GM19351 (cell line): ENCODE results near the gene DNAH2.
"Not testable (repeated sequence)": the region's sequence is repeated elsewhere in the genome, so short reads cannot be mapped to it uniquely, and the experiment has no call there.

ENCODE experiments used
- ATAC-seq: cut with Tn5 transposase; IDR thresholded peaks from one replicate; pipeline ENCODE4 v1.9.1; 2021; ENCODE audit warnings: mild to moderate bottlenecking, moderate library complexity; ENCODE audit not compliant: unreplicated experiment

Gene DNAH2

GRCh38 chr17:7862692-7863437, 145.3 kb downstream of the DNAH2 start:
- ATAC-seq, result no peak

- ATAC-seq, result not testable (repeated sequence)
These were observed 146.8 kb downstream of the DNAH2 start for GRCh38 chr17:7864384-7864783.

DNA sequence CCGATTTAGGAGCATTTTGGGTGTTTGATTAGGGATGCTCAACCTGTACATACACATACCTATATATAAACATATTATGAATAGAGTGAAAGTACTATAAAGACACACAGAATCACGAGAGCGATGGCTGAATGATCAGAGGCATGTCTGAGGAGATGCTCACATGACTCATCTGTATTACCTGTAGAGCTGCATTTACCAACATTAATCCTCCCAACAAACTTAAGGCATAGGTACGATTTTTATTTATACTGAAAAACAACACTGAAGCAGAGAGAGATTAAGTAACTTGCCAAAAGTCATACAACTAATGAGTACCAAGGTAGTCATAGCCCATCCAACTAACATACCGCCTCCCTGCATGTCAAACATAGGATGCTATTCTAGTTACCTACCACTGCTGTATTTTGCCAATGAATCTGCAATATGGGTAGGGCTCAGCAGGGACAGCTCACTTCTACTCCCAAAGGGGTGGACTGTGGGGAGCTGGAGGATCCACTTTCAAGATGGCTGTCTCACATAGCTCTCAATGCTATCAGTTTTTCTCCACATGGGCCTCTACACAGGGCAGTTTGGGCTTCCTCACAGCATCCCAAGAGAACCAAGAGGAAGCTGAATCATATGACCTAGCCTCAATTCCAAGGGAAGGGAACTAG, 147.6 kb downstream of the DNAH2 start:
- ATAC-seq, result no peak

DNA sequence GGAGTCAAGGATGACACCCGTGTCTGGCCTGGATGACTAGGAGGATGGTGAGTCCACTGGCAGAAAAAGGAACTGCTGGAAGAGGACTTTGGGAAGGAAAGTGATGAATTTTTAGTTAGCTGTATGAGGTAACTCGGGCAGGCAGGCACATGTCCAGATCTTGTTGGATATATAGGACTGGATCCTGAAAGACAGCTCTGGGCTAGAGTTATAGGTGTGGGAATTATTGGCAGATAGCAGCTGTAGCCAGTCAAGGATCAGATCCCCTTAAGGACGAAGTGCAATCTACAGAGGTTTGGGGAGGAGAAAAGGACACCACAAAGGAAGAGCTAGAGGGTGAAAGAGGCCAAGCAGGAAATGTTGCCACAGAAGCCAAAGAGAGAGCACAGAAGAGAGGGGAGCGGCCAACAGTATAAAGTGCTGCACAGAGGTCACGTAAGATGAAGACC, 150.4 kb downstream of the DNAH2 start:
- no peak for ATAC-seq

- no peak for ATAC-seq
These were observed 155.5 kb downstream of the DNAH2 start for GRCh38 chr17:7873051-7873450.

DNA sequence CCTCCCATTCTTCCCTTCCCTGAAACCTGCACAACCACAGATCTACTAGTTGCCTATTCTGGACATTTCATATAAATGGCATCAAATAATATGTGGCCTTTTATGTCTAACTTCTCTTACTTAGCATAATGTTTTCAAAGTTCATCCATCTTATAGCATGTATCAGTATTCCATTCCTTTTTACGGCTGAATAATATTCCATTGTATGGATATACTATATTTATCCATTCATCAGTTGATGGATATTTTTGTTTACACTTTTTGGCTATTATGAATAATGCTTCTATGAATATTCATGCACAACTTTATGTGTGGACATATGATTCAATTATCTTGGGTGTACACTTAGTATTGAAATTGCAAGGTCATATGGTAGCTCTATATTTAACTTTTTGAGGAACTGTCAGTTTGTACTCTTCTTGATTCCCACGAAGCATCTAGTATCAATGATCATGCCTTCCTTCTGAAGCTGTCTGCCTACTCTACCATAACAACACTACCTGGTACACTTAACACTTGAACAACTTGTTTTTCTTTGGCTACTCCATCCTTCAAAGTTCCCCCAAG, 158.3 kb downstream of the DNAH2 start:
- ATAC-seq, result no peak

GRCh38 chr17:7878234-7878633, 160.7 kb downstream of the DNAH2 start:
- no peak for ATAC-seq

DNA sequence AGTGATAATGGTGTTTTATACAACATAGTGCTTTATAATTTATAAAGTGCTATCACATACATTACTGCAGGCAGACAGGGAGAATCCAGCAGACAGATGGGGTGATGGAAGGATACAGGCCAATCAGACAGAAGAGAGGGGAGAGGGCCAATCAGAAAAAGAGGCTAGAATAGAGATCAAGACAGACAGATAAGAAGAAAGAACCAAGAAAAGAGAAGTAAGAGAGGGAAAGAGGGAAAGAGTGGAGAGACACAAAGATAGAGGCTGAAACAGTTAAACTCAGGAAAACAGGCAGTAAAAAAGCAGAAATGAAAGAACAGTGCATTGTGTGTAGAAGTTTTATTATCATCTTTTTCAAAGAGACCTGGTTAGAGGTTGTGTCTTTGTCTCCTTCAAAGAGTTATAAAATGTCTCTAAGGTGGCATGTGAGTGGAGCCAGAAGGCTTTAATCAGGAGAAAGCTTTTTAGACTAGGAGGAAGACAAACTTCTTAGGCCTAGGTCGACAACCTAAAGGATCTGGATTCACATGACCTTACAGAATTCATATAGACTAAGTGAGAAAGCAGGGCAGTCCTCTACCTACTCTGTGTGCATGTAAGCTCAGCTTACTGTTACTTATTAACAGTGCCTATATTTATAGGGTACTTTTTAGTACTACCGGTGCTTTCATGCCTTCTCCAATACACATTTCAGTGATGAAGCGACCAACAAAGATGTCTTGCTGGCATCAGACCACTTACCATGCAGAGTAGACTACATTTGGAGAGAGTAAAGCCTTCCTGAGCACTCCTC, 162.7 kb downstream of the DNAH2 start:
- no peak for ATAC-seq

DNA sequence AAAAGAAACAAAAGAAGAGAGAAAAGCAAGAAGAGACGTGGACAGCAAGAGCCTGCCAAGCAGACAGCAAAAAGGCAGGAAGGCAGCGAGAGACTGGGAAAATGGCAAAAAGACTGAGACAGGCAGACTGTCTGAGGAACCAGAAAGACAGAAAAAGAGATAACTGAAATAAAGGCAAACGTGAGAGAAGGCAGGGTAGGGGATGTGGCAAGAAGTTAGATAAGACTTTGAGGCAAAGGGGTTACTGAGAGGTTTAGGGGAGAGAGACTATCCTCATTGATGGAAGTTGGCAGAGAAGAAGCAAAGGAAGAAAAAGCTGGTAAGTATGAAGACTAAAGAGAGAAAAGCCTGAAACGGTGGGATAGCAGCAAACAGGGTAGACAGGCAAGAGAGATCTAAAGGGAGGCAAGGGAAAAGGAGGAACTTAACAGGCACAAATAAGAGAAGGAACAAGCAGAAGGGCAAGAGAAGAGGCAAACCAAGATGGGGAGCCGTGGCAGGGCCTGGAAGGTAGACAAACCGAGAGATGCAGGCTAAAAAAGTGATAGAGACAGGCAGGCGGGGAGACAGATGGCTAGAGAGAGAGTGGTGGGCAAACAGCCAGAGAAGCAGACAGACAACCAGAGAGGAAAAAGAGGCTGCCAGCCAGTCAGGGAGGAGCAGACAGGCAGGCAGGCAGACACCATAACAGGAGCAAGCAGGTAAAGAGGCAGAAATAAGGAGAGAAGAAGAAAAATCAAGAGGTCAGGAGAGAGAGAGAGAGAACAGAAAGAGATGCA, 163.9 kb downstream of the DNAH2 start:
- no peak for ATAC-seq

- ATAC-seq, result no peak
These were observed 164.5 kb downstream of the DNAH2 start for GRCh38 chr17:7882068-7882467.

- no peak for ATAC-seq
These were observed 165.1 kb downstream of the DNAH2 start for GRCh38 chr17:7882629-7883028.
